CD4-positive, alpha-beta T cell treated with Interferon gamma for 1 hour (primary cell): ENCODE measurements around the gene TRAPPC8.
"Not testable (repeated sequence)": the region's sequence is repeated elsewhere in the genome, so short reads cannot be mapped to it uniquely, and the experiment has no call there.

Experiments
- DNase-seq: peaks from one replicate; pipeline ENCODE4 v3.0.0-alpha.2; 2020

TRAPPC8 gene, protein sequence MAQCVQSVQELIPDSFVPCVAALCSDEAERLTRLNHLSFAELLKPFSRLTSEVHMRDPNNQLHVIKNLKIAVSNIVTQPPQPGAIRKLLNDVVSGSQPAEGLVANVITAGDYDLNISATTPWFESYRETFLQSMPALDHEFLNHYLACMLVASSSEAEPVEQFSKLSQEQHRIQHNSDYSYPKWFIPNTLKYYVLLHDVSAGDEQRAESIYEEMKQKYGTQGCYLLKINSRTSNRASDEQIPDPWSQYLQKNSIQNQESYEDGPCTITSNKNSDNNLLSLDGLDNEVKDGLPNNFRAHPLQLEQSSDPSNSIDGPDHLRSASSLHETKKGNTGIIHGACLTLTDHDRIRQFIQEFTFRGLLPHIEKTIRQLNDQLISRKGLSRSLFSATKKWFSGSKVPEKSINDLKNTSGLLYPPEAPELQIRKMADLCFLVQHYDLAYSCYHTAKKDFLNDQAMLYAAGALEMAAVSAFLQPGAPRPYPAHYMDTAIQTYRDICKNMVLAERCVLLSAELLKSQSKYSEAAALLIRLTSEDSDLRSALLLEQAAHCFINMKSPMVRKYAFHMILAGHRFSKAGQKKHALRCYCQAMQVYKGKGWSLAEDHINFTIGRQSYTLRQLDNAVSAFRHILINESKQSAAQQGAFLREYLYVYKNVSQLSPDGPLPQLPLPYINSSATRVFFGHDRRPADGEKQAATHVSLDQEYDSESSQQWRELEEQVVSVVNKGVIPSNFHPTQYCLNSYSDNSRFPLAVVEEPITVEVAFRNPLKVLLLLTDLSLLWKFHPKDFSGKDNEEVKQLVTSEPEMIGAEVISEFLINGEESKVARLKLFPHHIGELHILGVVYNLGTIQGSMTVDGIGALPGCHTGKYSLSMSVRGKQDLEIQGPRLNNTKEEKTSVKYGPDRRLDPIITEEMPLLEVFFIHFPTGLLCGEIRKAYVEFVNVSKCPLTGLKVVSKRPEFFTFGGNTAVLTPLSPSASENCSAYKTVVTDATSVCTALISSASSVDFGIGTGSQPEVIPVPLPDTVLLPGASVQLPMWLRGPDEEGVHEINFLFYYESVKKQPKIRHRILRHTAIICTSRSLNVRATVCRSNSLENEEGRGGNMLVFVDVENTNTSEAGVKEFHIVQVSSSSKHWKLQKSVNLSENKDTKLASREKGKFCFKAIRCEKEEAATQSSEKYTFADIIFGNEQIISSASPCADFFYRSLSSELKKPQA (N-terminal part only)

DNA sequence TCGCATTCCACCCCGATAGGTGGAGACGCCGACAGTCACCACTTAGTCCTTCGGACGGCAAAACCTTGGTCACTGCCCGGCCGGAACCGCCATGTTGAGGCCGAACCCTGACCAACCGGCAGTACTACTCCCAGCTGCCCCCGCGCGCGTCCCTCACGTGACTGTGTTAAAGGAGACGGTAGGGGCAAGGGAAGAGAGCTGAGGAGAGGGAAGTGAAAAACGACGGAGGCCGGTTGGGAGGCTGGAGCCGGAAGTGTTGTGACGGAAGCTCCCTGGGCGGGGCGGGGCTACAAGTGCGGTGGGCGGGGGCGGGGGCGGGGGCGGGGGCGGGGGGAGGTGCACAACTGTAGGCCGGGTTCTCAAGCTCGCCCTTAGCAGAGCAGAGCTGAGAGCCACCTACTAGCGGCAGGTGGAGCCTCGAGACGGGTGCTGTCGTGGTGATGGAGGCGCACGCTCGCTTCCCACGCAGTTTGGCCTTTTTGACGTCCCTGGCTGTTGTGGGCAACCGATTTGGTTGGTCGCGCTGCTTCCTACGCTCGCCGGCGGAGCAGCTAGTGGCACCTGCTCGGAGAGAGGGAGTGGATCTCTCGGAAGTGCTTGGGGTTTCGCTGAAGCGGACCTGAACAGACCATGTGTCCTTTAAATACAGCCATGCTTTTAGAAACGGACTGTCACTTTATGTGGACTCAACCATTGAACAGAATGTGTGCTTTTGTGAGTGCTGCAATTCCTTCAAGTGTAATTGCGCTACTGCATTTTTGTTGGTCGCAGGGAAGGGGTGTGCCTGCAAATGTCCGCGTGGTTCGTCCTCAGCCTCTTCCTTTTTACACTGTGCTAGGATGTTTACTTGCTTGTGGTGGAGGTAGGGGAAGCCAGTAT lies at the start of gene TRAPPC8:
Gene TRAPPC8, minus strand, starts transcription at position 130 of the 879 bp plus-strand sequence. CDS start 364 bp downstream, outside the sequence.
- peak; percentile 95 for DNase-seq

DNA sequence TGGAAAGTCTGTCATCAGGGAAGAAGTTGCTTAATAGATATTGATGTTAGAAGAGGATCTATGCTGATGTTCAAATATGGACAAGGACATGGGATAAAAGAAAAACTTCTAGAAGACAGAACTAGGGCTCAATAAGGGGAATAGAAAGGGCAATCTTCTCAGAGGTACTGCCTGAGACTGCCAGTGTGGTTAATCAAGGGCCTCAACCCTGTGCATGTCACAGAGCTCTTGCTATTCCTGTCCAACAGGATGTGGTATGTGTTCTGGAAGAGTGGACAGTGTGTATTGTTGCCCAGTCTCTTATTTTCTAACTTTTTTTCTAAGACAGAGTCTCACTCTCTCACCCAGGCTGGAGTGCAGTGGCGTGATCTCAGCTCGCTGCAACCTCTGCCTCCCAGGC lies 47.9 kb upstream of the TRAPPC8 start:
- DNase-seq = no peak

- DNase-seq = no peak
Measured at GRCh38 chr18:31983976-31984375, 41.0 kb upstream of the TRAPPC8 start.

GRCh38 chr18:31983020-31983419 lies 40.1 kb upstream of the TRAPPC8 start:
- DNase-seq = no peak

DNA sequence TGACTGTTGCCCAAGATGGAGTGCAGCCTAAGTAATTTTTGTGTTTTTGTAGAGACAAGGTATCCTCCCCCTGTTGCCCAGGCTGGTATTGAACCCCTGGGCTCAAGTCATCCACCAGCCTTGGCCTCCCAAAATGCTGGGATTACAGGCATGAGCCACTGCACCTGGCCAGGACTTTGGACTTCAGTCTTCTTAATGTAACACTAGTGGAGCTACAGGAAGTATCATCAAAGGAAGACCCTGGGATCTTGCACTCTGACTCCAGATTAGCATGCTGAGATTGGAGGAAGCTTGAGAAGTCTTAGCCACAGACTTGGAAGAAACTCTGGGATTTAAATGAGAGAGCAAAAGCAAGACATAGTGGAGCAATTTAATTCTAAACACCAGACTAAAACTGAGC lies 37.9 kb upstream of the TRAPPC8 start:
- DNase-seq = no peak

- no peak for DNase-seq
Measured at GRCh38 chr18:31979714-31980113, 36.8 kb upstream of the TRAPPC8 start.

DNA sequence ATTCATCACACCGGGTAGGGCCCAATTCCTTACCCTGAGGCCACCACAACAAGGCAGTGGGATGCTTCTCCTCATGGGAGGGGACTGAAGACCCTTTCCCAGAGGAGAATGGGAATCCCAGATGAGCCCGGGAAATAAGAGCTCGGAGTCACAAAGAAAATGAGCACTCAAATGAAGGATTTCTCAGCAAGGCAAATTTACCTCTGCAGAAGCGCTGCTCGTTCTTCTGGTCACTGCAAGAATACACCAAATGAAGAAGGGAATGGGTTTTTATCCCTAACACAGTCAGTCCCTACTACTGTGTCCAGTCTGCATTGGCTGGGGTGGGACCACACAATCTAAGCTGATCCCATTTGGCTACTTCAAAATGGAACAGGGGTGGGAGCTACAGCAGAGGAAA lies 35.7 kb upstream of the TRAPPC8 start:
- no peak for DNase-seq

- DNase-seq = no peak
Measured at GRCh38 chr18:31977270-31977872, 34.4 kb upstream of the TRAPPC8 start.

DNA sequence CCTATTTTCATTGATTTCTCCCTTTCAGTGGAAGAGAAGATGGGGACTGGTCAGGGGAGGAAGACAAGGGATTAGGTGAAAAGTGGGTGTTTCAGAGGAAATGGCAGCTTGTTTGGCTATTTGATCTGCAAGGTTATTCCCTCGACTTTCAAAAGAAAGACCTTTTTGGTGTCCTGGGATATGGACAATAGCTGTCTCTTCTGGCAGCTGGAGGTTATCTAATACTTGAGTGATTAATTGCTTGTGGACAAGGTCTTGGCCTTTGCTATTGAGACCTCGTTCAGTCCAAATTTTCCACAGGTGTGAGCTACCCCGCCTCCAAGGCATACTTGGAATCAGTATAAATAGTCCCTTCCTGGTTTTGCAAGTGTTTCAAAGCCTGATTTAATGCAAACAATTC lies 33.3 kb upstream of the TRAPPC8 start:
- DNase-seq = no peak

- no peak for DNase-seq
Measured at GRCh38 chr18:31973929-31974546, 31.1 kb upstream of the TRAPPC8 start.

DNA sequence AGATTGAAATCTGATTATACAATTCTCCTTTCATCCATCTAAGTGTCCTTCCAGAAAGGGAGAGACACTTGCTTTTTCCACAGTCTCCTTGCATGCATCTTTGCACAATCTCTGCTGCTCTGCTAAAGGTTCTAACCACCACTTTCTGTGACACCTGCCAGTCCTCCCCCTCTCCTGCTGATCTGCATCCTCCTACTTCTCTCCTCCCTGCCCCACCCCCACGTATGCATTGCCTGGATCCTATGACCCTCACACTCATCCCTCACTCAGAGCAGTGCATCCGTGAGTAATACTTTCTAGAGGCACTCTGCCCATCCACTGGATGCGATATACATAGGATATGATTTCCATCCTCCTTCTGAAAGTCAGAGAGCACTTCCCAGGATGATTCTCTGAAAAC lies 27.7 kb upstream of the TRAPPC8 start:
- DNase-seq = no peak

GRCh38 chr18:31965316-31965970 lies 22.5 kb upstream of the TRAPPC8 start:
- DNase-seq = no peak

DNA sequence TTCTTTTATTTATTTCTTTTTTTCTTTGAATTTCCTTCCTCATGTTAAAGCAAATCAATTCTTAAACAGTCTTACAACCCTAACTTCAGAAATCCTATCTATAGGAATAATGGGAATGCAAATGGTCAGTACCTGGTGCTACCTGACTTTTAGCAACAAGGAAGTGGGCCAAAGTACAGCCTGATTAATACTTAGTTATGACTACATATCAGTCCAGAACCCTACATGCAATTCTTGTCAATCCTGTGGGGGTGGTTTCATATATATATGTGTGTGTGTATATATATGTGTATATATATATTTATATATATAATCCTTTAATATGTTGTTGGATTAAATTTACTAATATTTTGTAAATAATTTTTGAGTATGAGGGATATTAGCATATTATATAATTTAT lies 14.8 kb upstream of the TRAPPC8 start:
- no peak for DNase-seq

GRCh38 chr18:31954349-31954748 lies 11.4 kb upstream of the TRAPPC8 start:
- DNase-seq = no peak

DNA sequence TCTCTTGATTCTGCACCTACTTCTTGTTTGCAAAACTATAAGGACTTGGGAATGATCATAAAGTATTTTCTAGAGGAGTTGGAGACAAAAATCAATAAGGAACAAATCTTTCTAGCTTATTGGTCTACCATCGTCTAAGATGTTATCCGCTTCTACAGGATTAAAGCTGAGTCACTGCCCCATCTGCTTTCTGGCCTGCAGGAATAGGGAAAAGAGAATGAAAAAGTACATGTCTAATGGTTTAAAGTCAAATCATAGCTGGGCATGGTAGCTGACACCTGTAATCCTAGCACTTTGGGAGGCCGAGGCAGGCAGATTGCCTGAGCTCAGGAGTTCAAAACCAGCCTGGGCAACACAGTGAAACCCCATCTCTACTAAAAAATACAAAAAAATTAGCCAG lies 10.8 kb upstream of the TRAPPC8 start:
- DNase-seq = not testable (repeated sequence)

DNA sequence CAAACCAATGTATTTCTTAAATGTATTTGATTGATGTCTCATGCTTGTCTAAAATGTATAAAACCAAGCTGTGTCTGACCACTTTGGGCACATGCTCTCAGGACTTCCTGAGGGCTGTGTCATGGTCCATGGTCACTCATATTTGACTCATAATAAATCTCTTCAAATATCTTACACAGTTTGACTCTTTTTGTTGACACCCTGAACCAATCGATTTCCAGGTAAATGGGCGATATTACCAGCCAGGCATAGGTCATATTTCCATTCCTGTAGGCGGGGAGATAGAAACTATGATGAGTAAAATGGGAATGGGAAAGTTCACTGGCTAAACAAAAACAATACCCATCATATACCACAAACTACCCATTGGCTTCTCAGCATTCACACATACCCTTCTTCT lies 9.3 kb upstream of the TRAPPC8 start:
- DNase-seq = no peak

GRCh38 chr18:31950583-31950982 lies 7.7 kb upstream of the TRAPPC8 start:
- DNase-seq = no peak

DNA sequence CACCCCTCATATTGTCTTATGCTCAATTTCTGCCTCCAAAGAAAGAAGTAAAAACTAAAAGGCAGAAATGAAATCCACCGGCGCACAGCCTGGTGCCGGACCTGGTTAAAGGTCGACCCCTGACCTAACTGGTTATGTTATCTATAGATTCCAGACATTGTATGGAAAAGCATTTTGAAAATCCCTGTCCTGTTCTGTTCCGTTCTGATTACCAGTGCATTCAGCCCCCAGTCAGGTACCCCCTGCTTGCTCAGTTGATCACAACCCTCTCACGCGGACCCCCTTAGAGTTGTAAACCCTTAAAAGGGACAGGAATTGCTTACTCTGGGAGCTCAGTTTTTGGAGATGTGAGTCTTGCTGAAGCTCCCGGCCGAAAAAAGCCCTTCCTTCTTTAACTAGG lies 5.4 kb upstream of the TRAPPC8 start:
- not testable (repeated sequence) for DNase-seq

GRCh38 chr18:31946305-31947046 lies 3.5 kb upstream of the TRAPPC8 start:
- no peak for DNase-seq
